Stomach (tissue), 9 donors: ENCODE data around the gene CCDC88C. TPM values are rescaled to one million over a fixed set of nuclear protein-coding genes. Genes with fewer than 3 reads are reported as not detected.

Experiments
- DNase-seq, 2 donors: peaks; one replicate each; pipeline versions ENCODE4 v3.0.0 to v3.0.0-alpha.2; 2013 to 2019
- H3K27ac ChIP-seq, 5 donors: fragments of 200-600 bp in 4 of 5; sonication (generic) in 4 of 5; one replicate each; pipeline ENCODE4 v1.5.1; 2013 to 2019; ENCODE audit warnings: mild to moderate bottlenecking in 1 of 5, moderate library complexity in 1 of 5
- H3K27me3 ChIP-seq, 3 donors: fragments of 200-600 bp; sonication (generic); one replicate each; pipeline ENCODE4 v1.5.1; 2017 to 2019; ENCODE audit warnings: mixed run types in 1 of 3
- H3K36me3 ChIP-seq, 4 donors: fragments of 200-600 bp; sonication (generic); 1 replicate in 3 of 4; 2 replicates in 1 of 4; pipeline ENCODE4 v1.5.1; 2016 to 2019
- H3K4me1 ChIP-seq, 4 donors: fragments of 200-600 bp; sonication (generic); one replicate each; pipeline ENCODE4 v1.5.1; 2016 to 2019
- H3K4me3 ChIP-seq, 4 donors: fragments of 200-600 bp; sonication (generic) in 3 of 4; one replicate each; pipeline ENCODE4 v1.5.1; 2016 to 2019; ENCODE audit warnings: mild to moderate bottlenecking in 1 of 4
- H3K9me3 ChIP-seq, 4 donors: fragments of 200-600 bp; sonication (generic); one replicate each; pipeline ENCODE4 v1.5.1; 2016 to 2019
- CTCF ChIP-seq, 7 experiments: fragments of 450-650 bp in 4 of 7; fragments of 200-600 bp in 3 of 7; sonication (generic) in 3 of 7; IDR thresholded peaks; one replicate each; pipeline ENCODE4 v1.5.1; 2016 to 2019; ENCODE audit warnings: antibody characterized with exemption in 7 of 7, control low read depth in 2 of 7, mild to moderate bottlenecking in 1 of 7
- EP300 ChIP-seq: sonication (generic); formaldehyde crosslinking; IDR thresholded peaks from one replicate; pipeline ENCODE4 v1.6.1; 2017; ENCODE audit warnings: antibody characterized with exemption
- POLR2A ChIP-seq, 4 donors: fragments of 450-650 bp; IDR thresholded peaks; one replicate each; pipeline ENCODE4 v1.6.1; 2016; ENCODE audit warnings: antibody characterized with exemption in 4 of 4, control low read depth in 2 of 4, mild to moderate bottlenecking in 1 of 4, moderate library complexity in 1 of 4
- POLR2AphosphoS5 ChIP-seq, 3 donors: sonication (generic); formaldehyde crosslinking; IDR thresholded peaks; one replicate each; pipeline ENCODE4 v1.6.1; 2016; ENCODE audit warnings: antibody characterized with exemption in 3 of 3
- WGBS, 5 donors: extraction: QIAGEN DNeasy Blood & Tissue Kit in 3 of 5; methylation state at CpG; one replicate each; pipeline versions ENCODE4 v1.1.5 to v1.1.7; 2013 to 2018; 5-methylcytosine and 5-hydroxymethylcytosine counted together
- intact Hi-C: fragments of 100-400 bp; cut with DNase I; formaldehyde crosslinking; loops from one replicate; pipeline ENCODE4 v1.15.1; 2023; ENCODE audit warnings: low total_unique reads
- polyA plus RNA-seq, 3 donors: library from polyadenylated mRNA; stranded (reverse); fragments of 200-250 nt; gene quantifications; one replicate each; pipeline ENCODE4 v1.2.3, GENCODE V29; 2013
- total RNA-seq, 5 donors: library from RNA; depleted of rRNA; stranded (reverse); fragments of >200 nt; gene quantifications; one replicate each; pipeline versions ENCODE4 v1.1.0 to v1.2.3, GENCODE V29; 2014 to 2016
- donor health status: healthy with polysubstance abuse.
- donor health status: Bipolar disorder and iron deficiency.
- donor health status: healthy.

The CCDC88C gene
- total and polyA plus RNA-seq, 8 donors = 10.5 to 66.9 (median 22.3) TPM

GRCh38 chr14:91299121-91300115 lies 118.2 kb downstream of the CCDC88C start:
- Histone ChIP-seq H3K27ac (no peak overlapping the region), H3K27me3 (no peaks in the 10 kb centered on the region), H3K36me3 (peaks cover 8 to 97% (median 91%) of the 10 kb centered on the region in 4 donors), H3K4me1 (peaks cover 0 to 13% (median 0%) of the 10 kb centered on the region in 4 donors), H3K9me3 (no peaks in the 10 kb centered on the region), H3K4me3 (no peak overlapping the region)
- WGBS, 5 donors = 89 to 94% (median 91%) methylated on average over 31 of the region's 31 CpGs
- no peak for TF ChIP-seq EP300
- TF ChIP-seq CTCF (IDR thresholded peaks at IDR 0.05) = no peak
- no peak for TF ChIP-seq POLR2A (IDR thresholded peaks at IDR 0.05)
- TF ChIP-seq POLR2AphosphoS5 (IDR thresholded peaks at IDR 0.05) = no peak
- DNase-seq = peak in 1 of 2 donors; percentile 38
- intact Hi-C loops = no loop called here

- TF ChIP-seq CTCF (IDR thresholded peaks at IDR 0.05) (no peak), EP300 (no peak), POLR2A (IDR thresholded peaks at IDR 0.05) (no peak), POLR2AphosphoS5 (IDR thresholded peaks at IDR 0.05) (no peak)
- Histone ChIP-seq H3K4me3 (no peak overlapping the region), H3K4me1 (peaks cover 0 to 13% (median 0%) of the 10 kb centered on the region in 4 donors), H3K36me3 (peaks cover 5 to 97% (median 90%) of the 10 kb centered on the region in 4 donors), H3K27me3 (no peaks in the 10 kb centered on the region), H3K9me3 (no peaks in the 10 kb centered on the region), H3K27ac (no peak overlapping the region)
- WGBS, 5 donors = 74 to 83% (median 81%) methylated on average over 11 of the region's 11 CpGs
- no peak for DNase-seq
- intact Hi-C loops = no loop called here
Measured at GRCh38 chr14:91298576-91298975, 119.0 kb downstream of the CCDC88C start.

GRCh38 chr14:91297081-91297711 lies 120.4 kb downstream of the CCDC88C start:
- H3K36me3 ChIP-seq = peaks cover 5 to 95% (median 88%) of the 10 kb centered on the region in 4 donors
- intact Hi-C loops = no loop called here
- DNase-seq = no peak
- peaks cover 0 to 16% (median under 1%) of the 10 kb centered on the region in 4 donors for H3K4me1 ChIP-seq
- H3K27ac ChIP-seq = no peak overlapping the region
- no peak for TF ChIP-seq CTCF (IDR thresholded peaks at IDR 0.05)
- no peak for TF ChIP-seq POLR2AphosphoS5 (IDR thresholded peaks at IDR 0.05)
- TF ChIP-seq EP300 = no peak
- TF ChIP-seq POLR2A (IDR thresholded peaks at IDR 0.05) = no peak
- WGBS, 5 donors = 90 to 95% (median 93%) methylated on average over 13 to 16 of the region's 16 CpGs
- H3K27me3 ChIP-seq = no peaks in the 10 kb centered on the region
- H3K9me3 ChIP-seq = no peaks in the 10 kb centered on the region
- no peak overlapping the region for H3K4me3 ChIP-seq
